SK-N-MC (cell line): ENCODE results near the gene LDHAL6B.

Source experiments
- EZH2 ChIP-seq: fragments of 200-600 bp; sonication (generic); IDR thresholded peaks from one replicate; pipeline ENCODE4 v1.6.1; 2017; ENCODE audit warnings: antibody characterized with exemption
- POLR2AphosphoS5 ChIP-seq: IDR thresholded peaks from 2 replicates; pipeline ENCODE4 v1.6.1; 2012; ENCODE audit warnings: mild to moderate bottlenecking, low read depth, low read length, borderline replicate concordance

- TF ChIP-seq EZH2: no peak
- no peak for TF ChIP-seq POLR2AphosphoS5
Observed at GRCh38 chr15:59243622-59244021, 37.0 kb downstream of the LDHAL6B start.
